ENCODE measurements around the gene FERD3L.

Gene FERD3L

GRCh38 chr7:19116121-19117090, 28.8 kb downstream of the FERD3L start:
- DNase-seq, result no peak

- DNase-seq, result no peak
Observed at GRCh38 chr7:19114551-19114855, 30.7 kb downstream of the FERD3L start.

GRCh38 chr7:19113855-19114550, 31.2 kb downstream of the FERD3L start:
- no peak for DNase-seq

- no peak for DNase-seq
Observed at GRCh38 chr7:19113002-19113350, 32.2 kb downstream of the FERD3L start.

- DNase-seq, result no peak
Observed at GRCh38 chr7:19112274-19113001, 32.8 kb downstream of the FERD3L start.

GRCh38 chr7:19111474-19112273, 33.5 kb downstream of the FERD3L start:
- no peak for DNase-seq

- DNase-seq, result no peak
Observed at GRCh38 chr7:19110776-19111175, 34.4 kb downstream of the FERD3L start.

GRCh38 chr7:19110026-19110730, 35.0 kb downstream of the FERD3L start:
- no peak for DNase-seq

- no peak for DNase-seq
Observed at GRCh38 chr7:19109000-19109946, 35.9 kb downstream of the FERD3L start.

GRCh38 chr7:19107356-19108146, 37.7 kb downstream of the FERD3L start:
- DNase-seq, result peak; percentile 47

- DNase-seq, result no peak
Observed at GRCh38 chr7:19107081-19107355, 38.2 kb downstream of the FERD3L start.

GRCh38 chr7:19106241-19107080, 38.8 kb downstream of the FERD3L start:
- DNase-seq, result peak; percentile 18

- DNase-seq, result no peak
Observed at GRCh38 chr7:19105546-19105945, 39.7 kb downstream of the FERD3L start.

- DNase-seq, result no peak
Observed at GRCh38 chr7:19104811-19105210, 40.4 kb downstream of the FERD3L start.

GRCh38 chr7:19102884-19103283, 42.3 kb downstream of the FERD3L start:
- no peak for DNase-seq

GRCh38 chr7:19101909-19102308, 43.3 kb downstream of the FERD3L start:
- DNase-seq, result no peak

GRCh38 chr7:19101472-19101871, 43.7 kb downstream of the FERD3L start:
- DNase-seq, result no peak

GRCh38 chr7:19099924-19100323, 45.3 kb downstream of the FERD3L start:
- no peak for DNase-seq

GRCh38 chr7:19099194-19099593, 46.0 kb downstream of the FERD3L start:
- no peak for DNase-seq

All from NCI-H510A treated with DMSO at 0.1 percent for 48 hours (cell line).